Activated CD4-positive, alpha-beta T cell treated with anti-CD3 and anti-CD28 coated beads, Interleukin-2, Interleukin-6, amounts not matched to agents 100 ng/mL and 50 ng/mL, durations not matched to agents 16 hours and 8 hours (primary cell): Measurements from ENCODE around the gene COX19.

ENCODE experiments used
- DNase-seq: peaks from one replicate; pipeline ENCODE4 v3.0.0-alpha.2; 2020

Gene COX19

GRCh38 chr7:990933-991728, 15.8 kb upstream of the COX19 start:
- DNase-seq: no peak

- DNase-seq: no peak
These were observed 15.1 kb upstream of the COX19 start for GRCh38 chr7:990352-990932.

- no peak for DNase-seq
These were observed 13.7 kb upstream of the COX19 start for GRCh38 chr7:988963-989529.

- no peak for DNase-seq
These were observed 13.1 kb upstream of the COX19 start for GRCh38 chr7:988426-988911.

- no peak for DNase-seq
These were observed 12.6 kb upstream of the COX19 start for GRCh38 chr7:987909-988308.

GRCh38 chr7:986766-987751, 11.7 kb upstream of the COX19 start:
- DNase-seq: no peak

GRCh38 chr7:985915-986741, 10.8 kb upstream of the COX19 start:
- no peak for DNase-seq

GRCh38 chr7:985127-985416, 9.7 kb upstream of the COX19 start:
- DNase-seq: no peak

GRCh38 chr7:984361-985126, 9.2 kb upstream of the COX19 start:
- DNase-seq: no peak

- DNase-seq: no peak
These were observed 8.3 kb upstream of the COX19 start for GRCh38 chr7:983616-984071.

- no peak for DNase-seq
These were observed 7.8 kb upstream of the COX19 start, which contains the start of gene CYP2W1 for GRCh38 chr7:983004-983615. TSS of gene CYP2W1 (plus strand) at chr7:983181. CDS start at chr7:983212, 31 bp downstream.

GRCh38 chr7:982511-983003, 7.2 kb upstream of the COX19 start:
- DNase-seq: no peak

- DNase-seq: no peak
These were observed 6.6 kb upstream of the COX19 start for GRCh38 chr7:981793-982510.

- no peak for DNase-seq
These were observed 4.7 kb upstream of the COX19 start for GRCh38 chr7:979886-980571.

- no peak for DNase-seq
These were observed 3.8 kb upstream of the COX19 start for GRCh38 chr7:979151-979550.

GRCh38 chr7:978416-979091, 3.2 kb upstream of the COX19 start:
- DNase-seq: no peak

- DNase-seq: no peak
These were observed 2.6 kb upstream of the COX19 start for GRCh38 chr7:978049-978346.

- DNase-seq: no peak
These were observed 2.1 kb upstream of the COX19 start for GRCh38 chr7:977326-978048.
